NT2/D1 (cell line): ENCODE data around the gene PALLD.

Source experiments
- SUZ12 ChIP-seq: IDR thresholded peaks from 2 replicates; pipeline ENCODE4 v1.6.1; 2011; ENCODE audit not compliant: insufficient read length, insufficient read depth; ENCODE audit errors: extremely low read depth
- YY1 ChIP-seq: IDR thresholded peaks from 2 replicates; pipeline ENCODE4 v1.6.1; 2011; ENCODE audit not compliant: insufficient read length, insufficient read depth
- ZNF274 ChIP-seq: IDR thresholded peaks from 2 replicates; pipeline ENCODE4 v1.6.1; 2011; ENCODE audit warnings: mild to moderate bottlenecking, low read depth, low read length

DNA sequence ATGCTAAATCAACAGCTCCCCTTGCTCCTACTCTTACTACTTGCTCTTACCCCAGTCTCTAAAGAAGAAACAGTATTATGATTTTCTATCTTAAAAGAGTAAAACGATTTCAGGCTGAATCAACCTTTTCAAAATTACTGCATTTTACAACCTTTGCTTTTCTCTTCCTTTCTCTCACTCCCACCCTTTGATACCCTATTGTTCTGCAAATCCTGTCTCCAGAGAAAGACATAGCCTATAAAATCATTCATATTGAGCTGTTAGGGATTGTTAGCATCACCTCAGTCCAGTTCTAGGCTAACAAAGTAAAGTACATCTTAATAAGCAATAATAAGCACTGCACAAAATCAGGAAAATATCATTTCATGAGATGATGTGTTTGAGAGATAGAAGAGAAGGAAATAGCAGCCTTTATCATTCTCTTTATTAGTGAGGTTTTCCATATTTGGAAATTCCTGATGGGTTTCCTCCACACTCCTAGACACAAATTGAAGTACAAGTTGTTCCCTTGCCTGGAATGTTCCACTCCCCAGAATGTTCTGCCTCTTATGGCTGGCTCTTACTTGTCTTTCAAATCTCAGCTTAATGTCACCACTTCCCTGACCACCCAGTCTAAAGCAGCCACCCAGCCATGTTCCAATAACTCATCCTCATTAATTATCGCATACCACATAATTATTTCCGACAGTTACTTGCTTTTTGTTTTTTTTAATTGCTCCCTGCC is 219.7 kb downstream of the PALLD start:
- TF ChIP-seq YY1 (no peak), ZNF274 (no peak), SUZ12 (no peak)
